Motor neuron (in vitro differentiated cells): Measurements from ENCODE around the gene NANOS2. TPM values are rescaled to one million over a fixed set of nuclear protein-coding genes. Genes with fewer than 3 reads are reported as not detected.

Source experiments
- ATAC-seq, 8 experiments: fragments of 200-7000 bp; cut with Tn5 transposase; replicated peaks in 6 of 8; 2 replicates each; pipeline ENCODE4 v1.8.0; 2021; ENCODE audit warnings: mild to moderate bottlenecking in 8 of 8, moderate library complexity in 8 of 8
- H3K27ac ChIP-seq, 2 donors: fragments of 250-450 bp; sonication (Bioruptor Pico); 2 replicates each; pipeline ENCODE4 v1.9.0; 2021; ENCODE audit warnings: antibody characterized with exemption in 2 of 2, mild to moderate bottlenecking in 2 of 2, moderate library complexity in 1 of 2
- H3K4me1 ChIP-seq, 2 donors: fragments of 250-450 bp; sonication (Bioruptor Pico); replicated peaks in 1 of 2; 2 replicates each; pipeline ENCODE4 v1.6.1; 2021; ENCODE audit warnings: antibody characterized with exemption in 2 of 2, mild to moderate bottlenecking in 2 of 2, moderate library complexity in 1 of 2
- H3K4me3 ChIP-seq, 5 donors: fragments of 250-450 bp; sonication (Bioruptor Pico); 2 replicates each; pipeline ENCODE4 v1.9.0; 2021; ENCODE audit warnings: antibody characterized with exemption in 5 of 5, mild to moderate bottlenecking in 5 of 5, moderate library complexity in 4 of 5
- WGBS, 10 experiments: fragments of 450-650 bp; shearing (Covaris generic); methylation state at CpG; one replicate each; pipeline ENCODE4 v1.0.0; 2022; 5-methylcytosine and 5-hydroxymethylcytosine counted together
- in situ Hi-C, 9 experiments: fragments of 400-800 bp; cut with MboI; loops; one replicate each; pipeline ENCODE4 v1.15.0; 2021; ENCODE audit warnings: low sequenced_read_pairs in 9 of 9, low pct_unique_long_range_greater_than_20kb in 2 of 9; ENCODE audit not compliant: unreplicated experiment in 9 of 9
- total RNA-seq, 8 experiments: library from RNA; unstranded; fragments of 300-600 nt; gene quantifications; 2 replicates each; pipeline versions ENCODE4 v1.2.3 to v1.2.4, GENCODE V29; 2022

Gene NANOS2
- under 1 TPM in 3 of 8 experiments, not detected in 5; 0.05 to 0.85 (median 0.18) TPM for total RNA-seq

DNA sequence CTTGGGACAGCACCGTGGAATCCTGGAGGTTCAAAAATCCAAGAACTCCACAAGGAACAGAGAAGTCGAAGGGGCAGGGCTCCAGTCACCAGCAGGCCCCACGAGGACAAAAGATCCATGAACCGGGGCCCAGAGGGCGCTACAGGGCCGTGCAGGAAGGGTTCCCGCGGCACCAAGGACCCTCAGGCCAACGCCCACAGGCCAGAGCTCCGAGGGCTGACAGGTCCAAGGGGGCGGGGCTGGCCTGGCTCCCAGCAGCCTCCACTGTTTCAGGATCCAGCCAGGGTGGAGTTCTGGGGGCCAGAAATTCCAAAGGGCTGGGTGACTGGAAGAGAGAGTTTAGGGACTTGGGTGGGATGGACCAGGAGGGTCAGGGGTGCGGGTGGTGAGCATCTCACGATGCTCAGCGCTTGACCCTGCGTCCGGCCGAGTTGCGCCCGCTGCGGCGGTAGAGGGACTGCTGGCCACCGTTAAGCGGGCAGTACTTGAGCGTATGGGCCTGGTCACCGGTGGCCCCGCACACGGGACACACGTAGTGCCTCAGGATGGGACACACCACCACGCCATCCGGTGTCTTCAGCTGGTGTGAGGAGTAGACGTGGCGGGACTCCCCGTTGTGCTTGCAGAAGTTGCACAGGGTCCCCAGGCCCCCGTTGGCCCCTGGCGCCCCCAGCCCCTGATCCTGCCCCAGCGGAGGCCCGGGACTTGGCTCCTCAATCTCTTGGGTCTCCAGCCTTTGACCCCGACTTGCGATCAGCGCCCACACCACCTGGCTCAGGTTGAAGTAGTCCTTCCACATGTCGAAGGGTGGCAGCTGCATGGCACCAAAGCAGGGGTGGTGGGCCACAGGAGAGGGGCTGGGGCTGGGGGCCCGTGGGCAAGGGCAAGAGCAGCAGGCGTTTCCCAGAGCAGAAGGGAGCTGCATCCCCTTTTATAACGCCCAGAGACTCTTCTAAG lies at the start of gene NANOS2:
TSS of gene NANOS2 (minus strand) at position 905 of the 957 bp plus-strand sequence. CDS start at position 820, 85 bp downstream.
- whole genome bisulfite sequencing, 10 experiments = 0 to 40% (median 23%) methylated on average over 1 to 6 of the region's 44 CpGs; no CpG with 5 or more reads in 6 of the 10 experiments
- Histone ChIP-seq H3K4me3 (no peak within 1 kb of the TSS), H3K27ac (no peak within 1 kb of the TSS), H3K4me1 (peaks cover 0 to 3% of the 10 kb centered on the region in 2 donors)
- in situ Hi-C loops = no loop called here
- ATAC-seq = peak in 7 of 8 experiments; percentile 21 to 79 (median 63)

DNA sequence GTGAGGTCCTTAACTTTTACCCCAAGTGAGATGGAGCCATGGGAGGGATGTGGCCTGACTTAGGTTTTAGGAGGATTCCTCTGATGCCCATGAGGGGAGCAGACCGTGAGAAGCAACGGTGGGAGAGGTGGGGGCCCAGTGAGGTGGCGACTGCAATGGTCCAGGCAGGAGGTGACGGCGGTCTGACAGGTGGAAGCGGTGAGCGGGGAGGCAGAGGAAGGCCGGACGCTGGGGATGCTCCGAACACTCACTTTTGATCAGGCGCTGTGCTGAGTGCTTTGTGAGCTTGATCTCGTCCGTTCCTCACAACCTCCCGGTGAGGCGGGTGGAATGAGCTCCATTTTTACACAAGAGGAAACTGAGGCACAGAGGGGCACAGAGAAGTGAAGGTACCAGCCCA lies 47.4 kb upstream of the NANOS2 start:
- no peak for ATAC-seq
- Histone ChIP-seq H3K27ac (no peak overlapping the region), H3K4me3 (no peak overlapping the region), H3K4me1 (peaks cover 15 to 23% of the 10 kb centered on the region in 2 donors)
- WGBS, 10 experiments = 63 to 100% (median 90%) methylated on average over 1 to 11 of the region's 15 CpGs; no CpG with 5 or more reads in 3 of the 10 experiments
- in situ Hi-C loops = no loop called here

DNA sequence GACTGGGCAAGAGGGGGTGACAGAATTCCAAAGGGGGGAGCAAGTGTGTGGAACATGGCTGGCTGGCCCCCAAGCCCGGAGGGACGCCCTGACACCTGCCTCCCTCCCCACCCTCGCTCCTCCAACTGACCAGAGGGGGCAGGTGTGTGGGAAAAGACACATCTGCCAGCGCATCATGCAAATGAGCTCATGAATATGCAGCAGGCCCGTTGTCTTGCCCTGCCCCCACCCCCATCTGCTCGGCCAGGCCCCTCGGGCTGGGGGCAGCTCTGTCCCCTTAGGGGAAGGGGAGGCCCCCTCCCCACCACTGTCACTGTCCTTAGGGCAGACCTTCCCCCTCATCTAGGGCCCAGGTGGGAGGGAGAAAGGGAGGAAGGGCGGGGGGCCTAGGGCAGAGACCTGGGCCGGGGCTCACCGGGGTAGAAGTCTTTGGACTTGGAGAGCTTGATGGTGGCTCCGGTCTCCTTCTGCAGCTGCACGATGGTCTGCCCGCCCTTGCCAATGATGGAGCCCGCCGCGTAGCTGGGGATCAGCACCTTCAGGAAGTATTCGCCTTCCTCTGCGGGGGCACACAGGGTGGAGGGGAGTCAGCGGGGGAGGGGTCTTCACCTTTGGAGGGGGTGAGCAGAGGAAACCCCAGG lies 46.1 kb upstream of the NANOS2 start:
- in situ Hi-C loops = no loop called here
- 0 to 40% (median 33%) methylated on average over 1 to 2 of the region's 19 CpGs; no CpG with 5 or more reads in 7 of the 10 experiments for WGBS, 10 experiments
- peak in 7 of 8 experiments; percentile 36 to 61 (median 51) for ATAC-seq

DNA sequence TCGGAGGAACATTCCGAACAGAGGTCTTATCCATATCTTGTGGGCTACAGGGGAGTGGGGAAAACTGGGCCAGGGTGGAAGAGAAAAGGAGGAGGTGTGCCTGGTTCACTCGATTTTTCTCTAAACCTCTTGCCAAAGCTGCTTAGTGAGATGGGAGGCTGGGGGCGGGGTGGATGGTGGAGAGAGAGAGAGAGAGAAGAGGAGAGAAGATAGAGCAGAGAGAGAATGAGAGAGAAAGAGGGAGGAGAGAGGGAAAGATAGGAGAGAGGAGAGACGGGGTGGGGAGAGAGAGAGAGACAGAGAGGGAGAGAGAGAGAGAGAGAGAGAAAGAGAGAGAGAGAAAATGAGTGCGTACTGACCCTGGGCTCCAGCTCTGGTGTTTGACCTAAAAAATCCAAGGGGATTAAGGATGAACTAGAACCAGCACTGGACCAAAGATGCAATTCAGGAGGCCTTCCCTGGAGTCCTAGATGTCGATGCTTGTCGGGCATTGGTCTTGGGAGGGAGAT lies 45.0 kb upstream of the NANOS2 start:
- peak overlapping the region; percentile 52 to 72 for H3K27ac ChIP-seq
- H3K4me1 ChIP-seq = peaks cover 37 to 45% of the 10 kb centered on the region in 2 donors
- H3K4me3 ChIP-seq = no peak overlapping the region
- 15 to 80% (median 53%) methylated on average over 1 to 7 of the region's 8 CpGs; no CpG with 5 or more reads in 1 of the 10 experiments for WGBS, 10 experiments
- no peak for ATAC-seq
- in situ Hi-C loops = no loop called here

More for the DNA sequence above, 46.1 kb upstream of the NANOS2 start:
- Histone ChIP-seq H3K4me3 (no peak overlapping the region), H3K27ac (peak overlapping the region; percentile 52 to 72), H3K4me1 (peaks cover 26 to 33% of the 10 kb centered on the region in 2 donors)

DNA sequence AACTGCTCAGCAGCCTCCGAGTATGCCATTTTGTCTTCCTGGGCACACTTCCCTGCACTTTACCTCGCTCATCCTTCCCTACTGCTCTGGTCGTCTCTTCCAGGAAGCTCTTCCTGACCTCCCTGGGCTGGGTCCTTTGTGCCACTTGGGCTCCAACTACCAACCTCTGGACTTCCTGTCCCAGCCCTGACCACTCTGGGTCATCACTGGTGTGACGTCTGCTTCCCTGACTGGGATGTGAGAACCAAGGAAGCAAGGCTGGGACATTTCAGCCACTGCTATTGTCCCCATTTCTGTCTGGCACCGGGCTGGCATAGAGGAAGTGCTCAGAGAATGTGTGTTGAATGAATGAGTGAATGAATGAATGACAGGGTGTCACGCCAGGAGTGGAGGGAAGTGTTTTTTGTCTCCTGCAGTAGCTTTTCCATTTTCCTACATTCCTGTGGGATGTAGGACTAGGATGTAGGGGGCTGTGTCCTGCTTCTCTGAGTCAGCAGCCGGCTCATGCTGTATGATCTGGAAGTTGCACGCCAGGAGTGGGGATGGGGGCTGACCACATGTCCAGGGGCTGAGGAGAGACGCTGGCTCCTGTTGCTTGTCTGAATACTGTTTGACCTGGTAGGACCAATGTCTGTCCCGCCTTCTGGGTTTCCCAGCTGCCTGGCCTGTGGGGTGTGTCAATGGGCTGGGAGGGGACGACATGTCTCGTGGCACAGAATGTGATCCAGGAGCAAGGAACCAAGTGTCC lies 44.4 kb upstream of the NANOS2 start:
- WGBS, 10 experiments = 35 to 100% (median 86%) methylated on average over 1 to 7 of the region's 12 CpGs; no CpG with 5 or more reads in 3 of the 10 experiments
- H3K4me1 ChIP-seq = peaks cover 40 to 47% of the 10 kb centered on the region in 2 donors
- peak in 1 of 8 experiments; percentile 25 for ATAC-seq

DNA sequence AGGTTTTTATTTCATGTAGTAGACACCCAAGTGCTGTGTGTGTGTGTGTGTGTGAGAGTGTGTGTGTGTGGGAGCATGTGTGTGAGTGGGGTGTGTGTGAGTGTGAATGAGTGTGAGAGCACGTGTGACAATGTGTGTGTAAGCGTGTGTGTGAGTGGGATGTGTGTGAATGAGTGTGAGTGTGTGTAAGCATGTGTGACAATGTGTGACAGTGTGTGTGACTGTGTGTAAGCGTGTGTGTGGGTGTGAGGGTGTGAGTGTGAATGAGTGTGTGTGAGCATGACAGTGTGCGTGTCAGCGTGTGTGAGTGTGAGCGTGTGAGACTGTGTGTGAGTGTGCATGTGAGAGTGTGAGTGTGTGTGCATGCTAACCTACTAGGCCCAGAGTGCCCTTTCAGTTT lies 43.7 kb upstream of the NANOS2 start:
- no peak overlapping the region for H3K4me3 ChIP-seq
- ATAC-seq = no peak
- WGBS, 10 experiments = 17 to 100% (median 92%) methylated on average over 1 to 6 of the region's 6 CpGs; no CpG with 5 or more reads in 5 of the 10 experiments
- no peak overlapping the region for H3K27ac ChIP-seq
- H3K4me1 ChIP-seq = peaks cover 46 to 53% of the 10 kb centered on the region in 2 donors
- in situ Hi-C loops = no loop called here

More for the DNA sequence above, 44.4 kb upstream of the NANOS2 start:
- Histone ChIP-seq H3K27ac (no peak overlapping the region), H3K4me3 (no peak overlapping the region)
- in situ Hi-C loops = no loop called here

DNA sequence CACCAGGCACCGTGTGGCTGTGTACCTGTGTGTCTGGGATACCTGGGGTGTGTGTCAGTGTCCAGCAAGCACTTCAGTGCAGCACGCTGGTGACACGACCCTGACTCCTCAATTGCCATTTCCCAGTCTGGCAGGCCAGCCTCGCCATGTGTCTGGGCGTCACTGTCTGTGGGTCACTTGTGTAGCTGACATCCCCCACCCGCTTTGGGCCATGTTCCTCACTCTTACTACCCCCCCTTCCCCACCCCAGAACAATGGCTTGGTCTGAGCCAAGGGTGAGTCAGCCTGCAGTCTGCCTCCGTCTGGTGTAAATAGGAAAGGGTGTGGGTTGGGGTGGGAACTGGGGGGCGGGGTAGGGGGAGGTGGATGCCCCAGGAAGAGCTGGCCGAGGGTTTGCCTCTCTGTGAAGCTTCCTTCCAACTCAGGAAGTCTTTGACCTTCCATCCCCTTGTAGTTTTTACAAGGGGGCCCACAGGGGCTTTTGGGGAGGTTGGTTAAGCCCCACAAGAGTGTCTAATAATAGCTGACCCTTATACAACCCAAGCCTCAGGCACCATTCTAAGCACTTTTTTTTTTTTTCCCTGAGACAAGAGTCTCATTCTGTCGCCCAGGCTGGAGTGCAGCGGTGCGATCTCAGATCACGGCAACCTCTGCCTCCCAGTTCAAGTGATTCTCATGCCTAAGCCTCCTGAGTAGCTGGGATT lies 41.5 kb upstream of the NANOS2 start:
- peaks cover 56 to 59% of the 10 kb centered on the region in 2 donors for H3K4me1 ChIP-seq
- H3K27ac ChIP-seq = peak overlapping the region; percentile 78 to 99
- ATAC-seq = peak in 6 of 8 experiments; percentile 3 to 16 (median 8)
- WGBS, 10 experiments = 43 to 86% (median 67%) methylated on average over 1 to 6 of the region's 13 CpGs; no CpG with 5 or more reads in 3 of the 10 experiments
- in situ Hi-C loops = no loop called here
- H3K4me3 ChIP-seq = no peak overlapping the region

DNA sequence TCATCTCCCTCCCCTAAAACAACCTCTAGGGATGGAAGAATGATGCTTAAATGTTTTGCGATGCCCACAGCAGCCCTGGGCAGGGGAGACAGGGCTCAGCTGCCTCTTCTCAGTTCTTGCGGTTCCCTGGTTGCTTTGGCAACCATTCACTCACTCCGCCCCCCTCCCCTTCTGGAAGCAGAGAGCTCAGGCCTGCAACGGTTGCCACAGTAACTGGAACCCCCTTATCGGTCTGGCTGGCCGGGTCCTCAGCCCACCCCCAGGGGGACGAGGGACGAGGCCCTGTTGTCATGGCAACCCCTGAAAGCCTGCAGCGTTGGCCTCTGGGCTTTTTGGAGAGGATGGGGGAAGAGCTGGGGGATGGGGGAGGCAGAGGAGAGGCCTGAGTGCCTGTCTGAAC lies 39.6 kb upstream of the NANOS2 start:
- 0 to 6% methylated on average over 2 to 5 of the region's 9 CpGs; no CpG with 5 or more reads in 8 of the 10 experiments for WGBS, 10 experiments
- peak overlapping the region in 2 of 5 donors; percentile 2 to 33 for H3K4me3 ChIP-seq
- H3K27ac ChIP-seq = peak overlapping the region; percentile 99

DNA sequence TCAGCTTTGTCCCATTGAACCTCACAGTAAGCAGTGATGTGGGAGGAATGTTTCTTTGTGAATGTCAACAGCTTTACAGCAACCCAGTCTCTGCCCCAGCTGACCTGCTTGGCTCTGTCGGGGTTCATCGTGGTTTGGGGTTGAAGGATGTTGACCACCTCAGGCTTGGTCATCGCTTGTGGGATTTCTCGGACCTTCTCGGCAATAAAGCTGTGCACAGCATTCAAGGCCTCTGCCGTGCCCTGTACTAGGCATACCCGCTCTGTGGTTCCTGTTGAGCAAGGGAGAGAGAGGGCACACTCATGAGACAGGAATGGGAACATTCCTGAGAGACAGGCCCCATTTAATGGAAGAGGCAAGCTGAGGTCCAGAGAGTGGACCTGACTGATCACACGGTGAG lies 39.1 kb upstream of the NANOS2 start:
- in situ Hi-C loops = no loop called here
- peak overlapping the region in 3 of 5 donors; percentile 12 to 33 (median 22) for H3K4me3 ChIP-seq
- peak in 1 of 8 experiments; percentile 1 for ATAC-seq
- H3K27ac ChIP-seq = peak overlapping the region; percentile 99
- 20 to 100% (median 63%) methylated on average over 1 to 6 of the region's 8 CpGs; no CpG with 5 or more reads in 3 of the 10 experiments for WGBS, 10 experiments
- H3K4me1 ChIP-seq = peaks cover 40 to 49% of the 10 kb centered on the region in 2 donors

More for the DNA sequence above, 39.6 kb upstream of the NANOS2 start:
- peak in 5 of 8 experiments; percentile 72 to 78 (median 73) for ATAC-seq
- H3K4me1 ChIP-seq = peaks cover 40 to 49% of the 10 kb centered on the region in 2 donors
- in situ Hi-C loops = no loop called here

DNA sequence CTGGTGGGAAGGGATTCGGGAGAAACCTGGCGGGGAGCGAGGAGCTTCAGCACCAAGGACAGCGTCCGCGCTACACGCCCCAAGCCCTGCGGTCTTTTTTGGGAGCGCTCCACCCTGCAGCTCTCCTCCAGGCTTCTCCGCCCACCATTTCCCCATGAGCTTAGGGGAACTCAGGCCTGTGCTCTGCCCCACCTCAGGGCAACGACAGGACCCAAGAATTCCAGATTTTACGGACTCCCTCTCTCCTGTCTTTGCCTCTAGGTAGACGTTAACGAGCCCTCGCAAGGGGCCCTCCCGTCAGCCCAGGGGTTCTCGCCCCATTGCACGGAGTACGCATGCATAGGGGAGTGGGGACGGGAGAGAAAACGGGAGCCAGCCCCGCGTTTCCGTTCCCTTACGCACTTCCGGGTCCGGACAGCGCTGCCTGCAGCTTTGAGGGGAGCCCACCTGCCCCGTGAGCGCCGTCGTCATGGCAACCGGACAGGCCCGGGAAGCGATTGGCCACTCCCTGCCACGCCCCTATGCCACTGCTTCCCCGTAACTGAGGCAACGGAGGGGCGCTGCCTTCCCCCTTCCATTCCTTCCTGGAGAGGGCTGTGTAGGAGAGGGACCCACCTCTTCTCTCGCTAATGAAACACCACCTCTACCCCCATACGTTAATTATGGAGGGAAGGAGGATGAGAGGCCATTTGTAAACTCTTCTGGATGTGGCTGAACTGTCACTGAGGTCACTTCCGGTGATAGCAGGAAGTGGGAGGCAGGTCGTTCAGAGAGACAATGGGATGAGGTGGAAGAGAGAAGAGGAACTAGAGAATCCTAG lies 38.3 kb upstream of the NANOS2 start:
- in situ Hi-C loops = no loop called here
- Histone ChIP-seq H3K27ac (peak overlapping the region; percentile 99), H3K4me1 (peaks cover 40 to 49% of the 10 kb centered on the region in 2 donors), H3K4me3 (peak overlapping the region in 3 of 5 donors; percentile 11 to 33 (median 22))
- 0 to 35% (median 6%) methylated on average over 3 to 34 of the region's 43 CpGs; no CpG with 5 or more reads in 3 of the 10 experiments for WGBS, 10 experiments
- ATAC-seq = peak; percentile 39 to 95 (median 66)

DNA sequence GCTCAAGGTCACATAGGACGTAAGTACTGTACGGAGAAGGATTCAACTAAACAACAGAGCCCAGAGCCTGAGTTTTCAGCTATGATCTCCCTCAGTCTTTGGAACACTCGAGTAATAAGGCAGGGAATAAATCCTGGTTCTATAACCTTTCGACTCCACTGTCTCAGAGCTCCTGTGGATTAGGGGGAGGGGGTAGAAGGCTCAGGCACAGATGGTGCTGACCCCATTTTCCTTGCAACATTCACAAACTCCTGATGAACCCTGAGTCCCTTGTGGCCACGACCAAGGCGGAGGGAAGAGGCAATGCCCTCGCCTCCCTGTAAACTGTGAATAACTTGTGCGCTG lies 37.7 kb upstream of the NANOS2 start:
- in situ Hi-C loops = no loop called here
- ATAC-seq = peak in 1 of 8 experiments; percentile 44
- WGBS, 10 experiments = 0 to 86% (median 29%) methylated on average over 1 to 4 of the region's 8 CpGs; no CpG with 5 or more reads in 4 of the 10 experiments
- H3K4me1 ChIP-seq = peaks cover 40 to 49% of the 10 kb centered on the region in 2 donors
- peak overlapping the region; percentile 99 for H3K27ac ChIP-seq
- peak overlapping the region in 2 of 5 donors; percentile 22 to 33 for H3K4me3 ChIP-seq
